Rectal smooth muscle tissue (tissue), 1 donor: ENCODE measurements around the gene NFKBIL1.
"Not testable (repeated sequence)": the region's sequence is repeated elsewhere in the genome, so short reads cannot be mapped to it uniquely, and the experiment has no call there.

ENCODE experiments used
- H3K27ac ChIP-seq: one replicate; pipeline ENCODE4 v1.7.0; 2013; ENCODE audit warnings: low read depth, low read length, inconsistent platforms
- H3K27me3 ChIP-seq: one replicate; pipeline ENCODE4 v1.7.0; 2013; ENCODE audit warnings: low read length; ENCODE audit not compliant: control insufficient read depth, insufficient read depth
- H3K36me3 ChIP-seq: one replicate; pipeline ENCODE4 v1.7.0; 2013; ENCODE audit warnings: low read length; ENCODE audit not compliant: control insufficient read depth, insufficient read depth
- H3K4me1 ChIP-seq: one replicate; pipeline ENCODE4 v1.7.0; 2013; ENCODE audit warnings: low read length; ENCODE audit not compliant: control insufficient read depth, insufficient read depth
- H3K4me3 ChIP-seq: one replicate; pipeline ENCODE4 v1.7.0; 2013; ENCODE audit warnings: low read length
- H3K9ac ChIP-seq: one replicate; pipeline ENCODE4 v1.7.0; 2013; ENCODE audit warnings: low read length

The NFKBIL1 gene

GRCh38 chr6:31581434-31582229 lies 34.2 kb downstream of the NFKBIL1 start:
- Histone ChIP-seq H3K4me3 (peak overlapping the region; percentile 97), H3K9ac (peak overlapping the region; percentile 97), H3K4me1 (no peaks in the 10 kb centered on the region), H3K27me3 (no peaks in the 10 kb centered on the region), H3K36me3 (no peaks in the 10 kb centered on the region), H3K27ac (peak overlapping the region; percentile 86)

- H3K4me1 ChIP-seq: no peaks in the 10 kb centered on the region
- H3K4me3 ChIP-seq: peak within 1 kb of the TSS; percentile 97
- H3K9ac ChIP-seq: peak within 1 kb of the TSS; percentile 97
- H3K27ac ChIP-seq: peak within 1 kb of the TSS; percentile 86
- no peaks in the 10 kb centered on the region for H3K36me3 ChIP-seq
- no peaks in the 10 kb centered on the region for H3K27me3 ChIP-seq
Measured at GRCh38 chr6:31582230-31582643, 34.8 kb downstream of the NFKBIL1 start, which contains the start of gene LTB. Gene LTB (minus strand): TSS chr6:31582424. CDS start chr6:31582417, 7 bp downstream.

GRCh38 chr6:31585491-31585890 lies 38.1 kb downstream of the NFKBIL1 start:
- Histone ChIP-seq H3K4me3 (no peak overlapping the region), H3K9ac (no peak overlapping the region), H3K36me3 (no peaks in the 10 kb centered on the region), H3K27ac (no peak overlapping the region), H3K27me3 (peaks cover 5% of the 10 kb centered on the region), H3K4me1 (no peaks in the 10 kb centered on the region)

GRCh38 chr6:31586008-31586407 lies 38.6 kb downstream of the NFKBIL1 start, which contains the start of gene LST1:
Gene LST1 (plus strand): TSS chr6:31586277. CDS start chr6:31587300, 1,023 bp downstream.
- Histone ChIP-seq H3K9ac (no peak within 1 kb of the TSS), H3K27ac (no peak within 1 kb of the TSS), H3K36me3 (no peaks in the 10 kb centered on the region), H3K27me3 (peaks cover 5% of the 10 kb centered on the region), H3K4me1 (no peaks in the 10 kb centered on the region), H3K4me3 (no peak within 1 kb of the TSS)

GRCh38 chr6:31586599-31587281 lies 39.3 kb downstream of the NFKBIL1 start:
- H3K27ac ChIP-seq: no peak overlapping the region
- no peaks in the 10 kb centered on the region for H3K4me1 ChIP-seq
- no peaks in the 10 kb centered on the region for H3K36me3 ChIP-seq
- H3K4me3 ChIP-seq: no peak overlapping the region
- H3K27me3 ChIP-seq: peaks cover 5% of the 10 kb centered on the region
- H3K9ac ChIP-seq: no peak overlapping the region

- Histone ChIP-seq H3K9ac (peak overlapping the region; percentile 29), H3K4me1 (no peaks in the 10 kb centered on the region), H3K27ac (no peak overlapping the region), H3K27me3 (peaks cover 5% of the 10 kb centered on the region), H3K4me3 (no peak overlapping the region), H3K36me3 (no peaks in the 10 kb centered on the region)
Measured at GRCh38 chr6:31587791-31588777, 40.7 kb downstream of the NFKBIL1 start.

- Histone ChIP-seq H3K9ac (no peak overlapping the region), H3K36me3 (no peaks in the 10 kb centered on the region), H3K27ac (no peak overlapping the region), H3K27me3 (peaks cover 5% of the 10 kb centered on the region), H3K4me1 (no peaks in the 10 kb centered on the region), H3K4me3 (no peak overlapping the region)
Measured at GRCh38 chr6:31588871-31589650, 41.7 kb downstream of the NFKBIL1 start.

GRCh38 chr6:31590691-31591090 lies 43.3 kb downstream of the NFKBIL1 start:
- not testable (repeated sequence) for H3K27me3 ChIP-seq, H3K27ac ChIP-seq, H3K9ac ChIP-seq, H3K4me3 ChIP-seq, H3K4me1 ChIP-seq, H3K36me3 ChIP-seq

GRCh38 chr6:31592396-31592771 lies 45.0 kb downstream of the NFKBIL1 start:
- H3K4me3 ChIP-seq: no peak overlapping the region
- peaks cover 5% of the 10 kb centered on the region for H3K27me3 ChIP-seq
- no peak overlapping the region for H3K27ac ChIP-seq
- no peaks in the 10 kb centered on the region for H3K4me1 ChIP-seq
- H3K36me3 ChIP-seq: no peaks in the 10 kb centered on the region
- no peak overlapping the region for H3K9ac ChIP-seq

GRCh38 chr6:31597006-31597405 lies 49.6 kb downstream of the NFKBIL1 start:
- H3K27ac ChIP-seq: no peak overlapping the region
- no peaks in the 10 kb centered on the region for H3K36me3 ChIP-seq
- no peak overlapping the region for H3K9ac ChIP-seq
- no peak overlapping the region for H3K4me3 ChIP-seq
- no peaks in the 10 kb centered on the region for H3K4me1 ChIP-seq
- H3K27me3 ChIP-seq: no peaks in the 10 kb centered on the region

GRCh38 chr6:31607317-31607716 lies 59.9 kb downstream of the NFKBIL1 start:
- Histone ChIP-seq H3K27ac (no peak overlapping the region), H3K4me1 (no peaks in the 10 kb centered on the region), H3K27me3 (no peaks in the 10 kb centered on the region), H3K36me3 (no peaks in the 10 kb centered on the region), H3K4me3 (no peak overlapping the region), H3K9ac (no peak overlapping the region)
